HTR-8/SVneo (cell line): ENCODE results near the gene C8G.

ENCODE experiments used
- DNase-seq: peaks from one replicate; pipeline ENCODE4 v3.0.0; 2011; ENCODE audit warnings: low spot score, mixed read lengths; ENCODE audit not compliant: insufficient read length
- FAIRE-seq: peaks from 2 replicates; lab custom pipeline; 2011; peaks lifted over from hg19 to GRCh38; lab: Jason Lieb, UNC

C8G gene

DNA sequence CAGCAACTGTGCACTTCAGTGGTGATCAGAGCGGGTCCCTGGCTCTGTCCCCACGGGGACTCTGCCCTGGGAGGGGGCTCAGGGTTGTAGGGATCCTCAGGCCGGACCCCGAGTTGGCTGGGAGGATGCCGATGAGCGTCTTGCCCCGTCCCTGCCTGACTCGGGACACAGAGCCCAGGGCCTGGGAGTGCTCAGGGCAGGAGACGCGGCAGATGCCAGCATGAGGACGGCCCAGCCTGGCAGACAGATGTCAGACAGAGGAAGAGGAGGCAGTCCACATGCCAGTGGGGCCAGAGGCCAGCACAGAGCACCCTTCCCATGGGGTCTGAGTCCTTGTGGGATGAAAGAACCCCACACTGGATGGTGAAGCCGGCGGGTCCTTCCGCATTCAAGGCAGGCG lies 18.3 kb downstream of the C8G start:
- no peak for FAIRE-seq
- no peak for DNase-seq

DNA sequence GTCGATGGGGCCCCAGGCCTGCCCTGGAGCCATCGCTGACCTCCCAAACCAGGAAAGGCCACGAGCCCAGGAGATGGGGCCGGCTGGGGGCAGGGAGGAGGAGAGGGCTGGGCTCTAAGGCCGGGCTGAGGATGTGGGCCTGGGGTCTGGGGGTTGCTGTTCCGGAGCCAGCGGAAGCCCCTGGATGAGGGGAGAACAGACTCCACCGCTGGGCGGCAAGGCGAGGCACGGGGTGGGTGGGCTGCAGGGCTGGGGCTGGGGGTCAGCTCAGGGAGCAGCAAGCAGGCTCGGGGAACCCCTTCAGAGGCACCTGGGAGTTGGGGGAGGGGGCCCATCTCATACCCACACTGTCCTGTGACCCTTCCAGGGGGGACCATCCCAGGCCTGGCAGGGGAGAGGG lies 18.7 kb downstream of the C8G start:
- FAIRE-seq = no peak
- no peak for DNase-seq

DNA sequence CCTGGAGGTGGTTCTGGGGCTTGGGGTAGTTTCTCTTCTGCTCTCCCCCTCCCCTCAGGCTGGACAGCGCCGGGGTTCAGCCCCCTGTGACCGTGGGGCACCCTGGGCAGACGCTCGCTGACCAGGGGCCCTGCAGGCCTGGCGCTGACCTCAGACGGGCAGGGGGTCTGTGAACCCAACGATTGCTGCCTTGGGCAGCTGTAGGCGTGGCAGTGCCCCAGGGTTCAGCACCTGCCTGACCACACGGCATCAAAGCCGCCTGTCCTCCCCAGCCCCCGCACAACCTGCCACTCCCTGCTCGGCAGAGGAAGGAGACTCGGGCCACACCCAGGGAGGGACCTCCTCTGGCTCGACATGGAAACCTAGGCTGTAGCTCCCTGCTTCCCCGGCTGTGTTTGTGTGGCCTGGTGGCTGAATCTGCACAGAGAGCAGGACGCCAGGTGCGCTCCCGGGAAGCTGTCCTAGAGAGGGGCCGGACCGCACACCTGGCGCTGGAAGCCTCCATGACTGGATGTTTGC lies 19.2 kb downstream of the C8G start:
- DNase-seq (no peak), FAIRE-seq (no peak)

DNA sequence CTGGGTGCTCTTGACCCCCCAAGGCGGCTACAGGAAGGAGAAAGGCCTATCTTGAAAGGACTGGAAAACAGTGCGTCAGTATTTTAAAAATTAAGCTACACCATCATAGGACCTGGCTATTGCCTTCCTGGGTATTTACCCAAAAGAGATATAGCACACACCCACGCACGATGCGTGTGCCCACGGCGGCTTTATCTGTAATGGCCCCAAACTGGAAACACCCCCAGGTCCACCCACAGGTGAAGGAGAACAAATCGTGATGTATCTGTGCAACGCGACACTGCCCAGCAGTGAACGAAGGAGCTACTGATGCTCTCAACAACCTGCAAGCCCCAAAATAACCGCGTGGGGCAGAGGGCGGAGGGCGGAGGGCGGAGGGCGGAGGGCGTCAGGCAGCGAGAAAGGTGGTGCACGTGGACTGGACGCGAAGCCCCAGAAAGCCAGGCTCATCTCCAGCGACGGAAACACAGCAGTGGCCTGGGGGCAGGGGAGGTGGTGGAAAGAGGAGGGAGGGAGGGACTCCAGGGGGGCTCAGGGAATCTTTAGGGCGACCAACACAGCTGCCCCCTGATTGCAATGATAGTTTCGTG lies 19.9 kb downstream of the C8G start:
- DNase-seq (no peak), FAIRE-seq (no peak)

GRCh38 chr9:136965771-136966484 lies 20.9 kb downstream of the C8G start:
- FAIRE-seq (no peak), DNase-seq (no peak)

GRCh38 chr9:136968333-136969127 lies 23.5 kb downstream of the C8G start:
- FAIRE-seq (no peak), DNase-seq (no peak)

- no peak for FAIRE-seq
- no peak for DNase-seq
These were observed 24.1 kb downstream of the C8G start for GRCh38 chr9:136969150-136969549.

GRCh38 chr9:136969774-136970173 lies 24.7 kb downstream of the C8G start:
- no peak for FAIRE-seq
- DNase-seq = no peak

- no peak for DNase-seq
- no peak for FAIRE-seq
These were observed 25.3 kb downstream of the C8G start for GRCh38 chr9:136970361-136970760.

GRCh38 chr9:136971746-136972145 lies 26.7 kb downstream of the C8G start:
- DNase-seq (no peak), FAIRE-seq (no peak)

DNA sequence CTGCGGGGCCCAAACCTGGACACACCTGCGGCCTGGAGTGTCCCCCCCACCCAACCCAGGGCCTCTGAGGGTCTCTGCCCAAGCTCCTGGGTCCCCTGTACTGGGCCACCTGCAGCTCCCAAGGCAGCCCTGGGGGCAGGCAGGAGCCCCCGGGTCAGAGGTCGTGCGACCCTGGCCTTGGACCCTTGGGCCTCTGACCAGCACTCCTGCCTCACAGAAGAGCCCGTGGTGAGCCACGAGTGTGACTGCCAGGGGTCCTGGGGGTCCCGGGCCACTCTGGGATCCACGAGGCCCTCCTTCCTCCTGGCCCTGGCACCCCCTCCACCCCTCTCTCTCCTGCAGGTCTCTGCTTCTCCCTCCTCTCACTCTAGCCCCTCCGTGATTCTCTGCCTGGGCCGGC lies 27.3 kb downstream of the C8G start:
- DNase-seq = no peak
- FAIRE-seq = no peak

DNA sequence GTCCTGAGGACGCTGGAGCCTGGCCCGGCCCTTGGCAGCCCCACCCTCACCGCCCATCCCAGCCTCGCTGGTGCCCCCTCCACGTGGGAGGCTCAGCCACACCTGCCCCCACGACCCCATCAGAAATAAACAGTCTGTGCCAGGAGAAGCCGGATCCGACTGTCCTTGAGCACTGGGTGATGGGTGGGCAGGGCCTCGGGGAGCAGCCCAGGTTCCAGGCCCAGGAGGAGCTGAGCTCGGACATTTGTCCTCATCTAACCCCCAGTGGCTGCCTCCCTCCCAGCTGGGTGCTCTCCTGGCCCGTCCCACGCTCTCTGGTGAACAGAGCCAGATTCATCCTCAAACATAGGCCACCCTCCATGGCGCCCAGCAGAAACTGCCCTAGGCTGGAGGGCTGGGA lies 27.7 kb downstream of the C8G start:
- DNase-seq (no peak), FAIRE-seq (no peak)

- FAIRE-seq (no peak), DNase-seq (no peak)
These were observed 28.9 kb downstream of the C8G start for GRCh38 chr9:136973618-136974617.

DNA sequence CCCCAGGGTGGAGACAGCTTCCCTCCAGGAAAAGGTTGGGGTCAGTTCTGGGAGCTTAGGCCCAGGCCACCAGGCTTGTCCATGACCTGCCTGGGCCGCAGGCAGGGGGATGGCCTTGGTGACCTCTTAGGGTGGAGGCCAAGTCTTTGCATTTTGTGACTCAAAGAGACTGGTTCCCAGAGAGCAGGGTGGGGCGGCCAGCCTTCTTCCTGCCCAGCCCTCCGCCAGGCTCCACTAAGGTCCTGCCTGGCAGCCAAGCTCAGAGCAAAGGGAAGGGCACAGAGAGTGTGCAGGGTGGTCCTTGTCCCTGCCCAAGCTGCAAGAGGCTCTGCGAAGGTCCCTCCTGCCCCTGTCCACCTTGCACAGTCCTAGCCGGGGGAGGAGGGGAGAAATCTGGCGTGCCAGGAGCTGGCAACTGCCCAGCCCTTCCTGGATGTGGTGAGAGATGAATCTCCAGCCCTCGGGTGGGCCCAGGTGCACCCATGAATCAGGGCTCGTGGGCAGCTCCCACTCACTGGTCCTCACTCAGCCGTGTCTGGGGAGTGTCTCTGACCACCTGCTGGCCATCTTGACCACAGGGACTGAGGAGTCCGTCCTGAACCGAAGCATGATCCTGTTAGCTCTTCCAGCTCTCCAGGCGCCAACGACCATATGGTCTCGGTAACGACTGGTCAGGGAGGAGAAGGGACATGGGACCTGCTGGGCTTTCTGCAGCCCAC lies 29.9 kb downstream of the C8G start:
- FAIRE-seq (no peak), DNase-seq (no peak)

DNA sequence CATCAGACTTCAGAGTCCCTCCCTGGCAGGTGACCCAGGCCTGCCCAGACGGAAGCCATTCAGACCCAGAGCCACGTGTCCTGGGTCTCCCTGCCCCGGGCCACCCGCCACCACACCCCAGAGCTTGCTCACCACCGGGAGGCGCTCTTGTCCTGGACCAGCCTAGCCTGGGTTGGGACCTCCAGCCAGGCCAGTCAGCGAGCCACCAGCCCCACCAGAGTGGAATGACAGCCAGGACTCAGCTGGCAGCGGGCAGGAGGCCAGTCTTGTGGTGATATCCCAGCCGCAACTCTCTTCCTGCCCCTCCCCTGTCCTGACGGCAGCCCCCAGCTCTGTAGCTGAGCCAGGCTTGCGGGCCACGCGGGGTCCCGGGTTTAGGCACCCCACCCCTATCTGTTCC lies 30.6 kb downstream of the C8G start:
- FAIRE-seq = no peak

GRCh38 chr9:136977223-136977622 lies 32.2 kb downstream of the C8G start, which contains the start of gene PTGDS:
PTGDS (plus strand) TSS chr9:136977504; CDS start chr9:136977579, 75 bp downstream.
- FAIRE-seq = no peak

More for the DNA sequence above, 30.6 kb downstream of the C8G start:
- DNase-seq = no peak

GRCh38 chr9:136977649-136978072 lies 32.6 kb downstream of the C8G start:
- DNase-seq (no peak), FAIRE-seq (no peak)

More at GRCh38 chr9:136977223-136977622, 32.2 kb downstream of the C8G start, which contains the start of gene PTGDS:
- no peak for DNase-seq

DNA sequence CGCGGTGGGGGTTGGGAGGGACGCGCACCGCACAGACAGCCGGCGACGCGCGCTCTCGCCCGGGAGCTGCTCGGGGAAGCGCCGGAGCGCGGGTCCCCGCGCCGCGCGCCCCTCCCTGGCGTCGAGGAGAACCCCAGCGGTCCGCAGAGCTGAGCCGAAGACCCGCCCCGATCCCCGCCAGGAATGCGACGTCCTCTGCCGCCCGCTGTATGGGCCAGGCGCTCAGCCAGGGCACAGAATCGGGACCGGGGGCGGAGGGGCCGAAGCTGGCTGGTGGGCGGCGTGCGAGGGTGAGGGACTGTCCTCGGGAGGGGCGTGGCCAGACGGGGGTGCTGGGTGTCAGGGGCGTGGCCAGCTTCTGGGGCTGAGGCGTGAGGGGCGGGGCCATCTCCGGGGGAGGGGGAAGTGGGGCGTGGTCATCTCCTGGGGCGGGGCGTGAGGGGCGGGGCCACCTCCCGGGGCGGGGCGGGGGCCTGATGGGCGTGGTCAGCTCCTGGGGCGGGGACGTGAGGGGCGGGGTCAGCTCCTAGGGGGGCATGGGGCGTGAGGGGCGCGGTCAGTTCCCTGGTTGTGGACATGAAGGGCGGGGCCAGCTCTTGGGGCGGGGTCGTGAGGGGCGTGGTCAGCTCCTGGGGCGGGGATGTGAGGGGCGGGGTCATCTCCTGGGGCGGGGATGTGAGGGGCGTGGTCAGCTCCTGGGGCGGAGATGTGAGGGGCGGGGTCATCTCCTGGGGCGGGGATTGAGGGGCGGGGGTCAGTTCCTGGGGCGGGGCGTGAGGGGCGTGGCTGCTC lies 33.2 kb downstream of the C8G start:
- FAIRE-seq (no peak), DNase-seq (peak; percentile 21)
